ENCODE data around the gene ARMC2.
A peak's percentile ranks its signal among the peaks of the same experiment; 100 is the strongest.
"Not testable (repeated sequence)": the region's sequence is repeated elsewhere in the genome, so short reads cannot be mapped to it uniquely, and the experiment has no call there.

Gene ARMC2

GRCh38 chr6:108848116-108848868 lies at the start of gene ARMC2:
ARMC2 (plus strand) TSS chr6:108848422; CDS start chr6:108854268, 5,846 bp downstream.
- DNase-seq (ENCODE audit: low read depth in 2 of 2): peak; percentile 80 to 83

GRCh38 chr6:108798670-108799353 lies 49.4 kb upstream of the ARMC2 start:
- DNase-seq (ENCODE audit: low read depth in 2 of 2): peak; percentile 30 to 33

GRCh38 chr6:108799354-108799717 lies 48.9 kb upstream of the ARMC2 start:
- no peak for DNase-seq (ENCODE audit: low read depth in 2 of 2)

GRCh38 chr6:108799791-108800190 lies 48.4 kb upstream of the ARMC2 start:
- no peak for DNase-seq (ENCODE audit: low read depth in 2 of 2)

- no peak for DNase-seq (ENCODE audit: low read depth in 2 of 2)
These were observed 47.8 kb upstream of the ARMC2 start for GRCh38 chr6:108800427-108800864.

GRCh38 chr6:108801366-108801765 lies 46.9 kb upstream of the ARMC2 start:
- no peak for DNase-seq (ENCODE audit: low read depth in 2 of 2)

- no peak for DNase-seq (ENCODE audit: low read depth in 2 of 2)
These were observed 44.2 kb upstream of the ARMC2 start for GRCh38 chr6:108803982-108804490.

- no peak for DNase-seq (ENCODE audit: low read depth in 2 of 2)
These were observed 43.3 kb upstream of the ARMC2 start for GRCh38 chr6:108804956-108805355.

- no peak for DNase-seq (ENCODE audit: low read depth in 2 of 2)
These were observed 42.5 kb upstream of the ARMC2 start for GRCh38 chr6:108805611-108806167.

- DNase-seq (ENCODE audit: low read depth in 2 of 2): no peak
These were observed 42.1 kb upstream of the ARMC2 start for GRCh38 chr6:108806171-108806570.

- no peak for DNase-seq (ENCODE audit: low read depth in 2 of 2)
These were observed 41.6 kb upstream of the ARMC2 start for GRCh38 chr6:108806665-108807064.

GRCh38 chr6:108807928-108808327 lies 40.3 kb upstream of the ARMC2 start:
- no peak for DNase-seq (ENCODE audit: low read depth in 2 of 2)

- DNase-seq (ENCODE audit: low read depth in 2 of 2): no peak
These were observed 39.0 kb upstream of the ARMC2 start for GRCh38 chr6:108809211-108809610.

- DNase-seq (ENCODE audit: low read depth in 2 of 2): no peak
These were observed 38.1 kb upstream of the ARMC2 start for GRCh38 chr6:108810057-108810643.

- DNase-seq (ENCODE audit: low read depth in 2 of 2): no peak
These were observed 36.7 kb upstream of the ARMC2 start for GRCh38 chr6:108811490-108811889.

GRCh38 chr6:108813218-108813617 lies 35.0 kb upstream of the ARMC2 start:
- not testable (repeated sequence) for DNase-seq (ENCODE audit: low read depth in 2 of 2)

GRCh38 chr6:108817276-108817675 lies 30.9 kb upstream of the ARMC2 start:
- not testable (repeated sequence) for DNase-seq (ENCODE audit: low read depth in 2 of 2)

- DNase-seq (ENCODE audit: low read depth in 2 of 2): no peak
These were observed 28.2 kb upstream of the ARMC2 start for GRCh38 chr6:108820006-108820405.

- no peak for DNase-seq (ENCODE audit: low read depth in 2 of 2)
These were observed 25.8 kb upstream of the ARMC2 start for GRCh38 chr6:108822401-108822800.

GRCh38 chr6:108825326-108825725 lies 22.9 kb upstream of the ARMC2 start:
- DNase-seq (ENCODE audit: low read depth in 2 of 2): no peak

- no peak for DNase-seq (ENCODE audit: low read depth in 2 of 2)
These were observed 17.1 kb upstream of the ARMC2 start for GRCh38 chr6:108831104-108831503.

GRCh38 chr6:108832738-108833137 lies 15.5 kb upstream of the ARMC2 start:
- DNase-seq (ENCODE audit: low read depth in 2 of 2): no peak

Data from stimulated activated CD4-positive, alpha-beta T cell treated with anti-CD3 and anti-CD28 coated beads, Interleukin-4, amount 100 ng/mL, for 48 hours (primary cell).